NCI-H1092 (cell line): ENCODE measurements around the gene KIAA0040.

ENCODE experiments used
- DNase-seq: peaks from one replicate; lab custom pipeline; 2025; lab: John Stamatoyannopoulos, UW

KIAA0040 gene

DNA sequence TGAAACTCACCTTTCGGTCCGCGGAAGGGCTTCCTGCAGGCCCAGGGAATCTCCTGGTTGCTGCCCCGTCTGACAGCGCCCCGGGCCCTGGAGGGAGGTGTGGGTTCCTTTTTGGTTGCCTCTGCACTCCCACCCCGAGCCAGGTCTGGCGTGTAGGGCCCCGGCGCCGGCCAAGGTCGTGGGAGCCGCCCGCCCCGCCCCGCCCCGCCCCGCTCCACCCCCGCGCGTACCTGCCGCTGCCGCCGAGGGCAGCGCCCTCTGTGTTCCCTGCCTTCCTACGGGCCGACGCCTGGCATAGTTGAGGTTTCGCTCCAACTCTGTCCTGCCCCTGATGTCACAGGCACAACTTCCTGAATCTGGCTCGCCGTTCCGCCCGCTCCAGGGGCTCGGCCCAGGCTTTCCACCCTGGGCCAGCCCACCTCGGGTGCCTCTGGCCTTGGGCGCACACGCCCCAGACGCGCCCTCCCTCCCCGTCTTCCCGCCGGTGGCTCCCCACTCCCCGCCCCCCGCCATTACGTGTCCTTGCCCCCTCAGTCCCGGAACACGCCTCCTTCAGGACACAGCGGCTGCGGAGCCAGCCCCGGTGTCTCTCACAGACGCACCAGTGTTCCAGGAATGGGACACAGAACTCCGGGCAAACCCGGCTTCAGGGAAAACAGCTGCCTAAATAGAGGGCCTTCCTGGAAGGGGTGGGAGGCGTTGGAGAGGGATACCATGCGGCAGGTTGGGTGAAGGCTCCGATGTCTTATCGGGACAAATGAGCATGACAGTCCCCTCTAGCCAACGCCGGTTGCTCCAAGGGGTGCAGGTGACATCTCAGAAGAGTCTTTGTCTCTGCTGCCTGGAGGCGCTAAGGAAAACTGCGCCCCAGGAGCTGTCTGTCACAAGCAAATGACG is at the start of gene KIAA0040:
Gene KIAA0040, minus strand, starts transcription at position 147 of the 897 bp plus-strand sequence. CDS start 31,763 bp downstream, outside the sequence.
- DNase-seq: no peak

DNA sequence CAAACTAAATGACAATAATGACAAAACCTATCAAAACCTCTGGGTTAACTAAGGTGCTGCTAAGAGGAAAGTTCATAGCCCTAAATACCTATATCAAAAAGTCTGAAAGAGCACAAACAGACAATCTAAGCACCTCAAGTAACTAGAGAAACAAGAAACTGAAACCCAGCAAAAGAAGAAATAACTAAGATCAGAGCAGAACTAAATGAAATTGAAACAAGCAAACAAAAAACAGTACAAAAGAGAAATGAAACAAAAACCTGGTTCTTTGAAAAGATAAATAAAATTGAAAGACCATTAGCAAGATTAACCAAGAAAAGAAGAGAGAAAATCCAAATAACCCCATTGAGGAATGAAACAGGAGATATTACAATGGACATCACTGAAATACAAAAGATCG is 44.8 kb upstream of the KIAA0040 start:
- DNase-seq: no peak

GRCh38 chr1:175234639-175235038 is 42.1 kb upstream of the KIAA0040 start:
- no peak for DNase-seq

DNA sequence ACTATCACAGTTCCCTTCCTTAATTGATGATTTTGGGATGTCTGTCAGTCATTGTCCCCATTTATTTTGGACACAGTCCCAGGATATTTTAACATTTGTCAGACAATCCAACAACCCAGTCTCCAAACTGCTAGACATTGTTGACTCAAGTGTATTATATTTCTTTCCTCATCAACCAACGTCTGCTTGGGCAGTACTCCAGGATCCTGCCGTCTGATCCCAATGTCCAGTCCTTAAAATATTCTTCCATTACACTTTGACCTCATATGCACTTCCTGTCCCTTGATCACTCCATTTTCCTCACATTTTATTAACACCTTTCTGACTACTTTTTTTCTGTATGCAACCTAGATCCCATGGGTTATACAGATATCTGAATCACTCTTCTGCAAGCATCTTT is 39.8 kb upstream of the KIAA0040 start:
- DNase-seq: peak; percentile 23

GRCh38 chr1:175225805-175226129 is 33.2 kb upstream of the KIAA0040 start:
- DNase-seq: no peak

- no peak for DNase-seq
Measured at GRCh38 chr1:175222296-175222938, 29.8 kb upstream of the KIAA0040 start.

- no peak for DNase-seq
Measured at GRCh38 chr1:175221557-175222175, 29.1 kb upstream of the KIAA0040 start.

DNA sequence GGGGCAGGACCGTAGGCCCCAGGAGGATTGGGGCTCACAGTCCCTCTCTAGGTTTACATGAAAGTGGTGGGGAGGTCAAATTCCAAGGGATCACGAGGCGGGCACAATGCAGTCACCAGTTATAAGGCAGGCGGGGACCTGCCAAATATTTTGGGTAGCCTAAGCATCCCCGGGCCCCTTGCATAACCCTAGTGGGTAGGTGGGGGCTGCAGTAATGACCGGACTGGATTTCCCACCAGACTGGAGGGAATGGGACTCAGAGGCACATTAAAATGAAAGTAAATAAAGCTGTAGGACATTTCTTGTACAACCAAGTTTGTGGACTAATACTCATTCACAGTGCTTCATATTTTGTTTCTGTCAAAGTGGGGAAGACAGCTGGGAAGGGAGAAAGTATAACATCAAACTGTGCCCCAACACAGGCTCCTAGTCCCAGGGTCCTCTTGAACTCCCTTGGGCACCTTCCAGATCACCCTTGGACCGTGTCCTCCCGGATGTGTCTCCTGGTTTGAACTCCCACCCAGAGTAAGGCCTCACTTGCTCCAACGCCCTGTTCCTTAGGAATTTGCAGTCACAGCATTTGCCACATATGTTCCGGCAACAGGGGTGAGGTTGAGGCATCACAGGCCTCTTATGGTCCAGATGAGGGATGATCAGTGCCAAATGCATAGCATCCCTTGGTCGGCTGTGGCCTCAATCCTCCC is 28.4 kb upstream of the KIAA0040 start:
- DNase-seq: no peak

DNA sequence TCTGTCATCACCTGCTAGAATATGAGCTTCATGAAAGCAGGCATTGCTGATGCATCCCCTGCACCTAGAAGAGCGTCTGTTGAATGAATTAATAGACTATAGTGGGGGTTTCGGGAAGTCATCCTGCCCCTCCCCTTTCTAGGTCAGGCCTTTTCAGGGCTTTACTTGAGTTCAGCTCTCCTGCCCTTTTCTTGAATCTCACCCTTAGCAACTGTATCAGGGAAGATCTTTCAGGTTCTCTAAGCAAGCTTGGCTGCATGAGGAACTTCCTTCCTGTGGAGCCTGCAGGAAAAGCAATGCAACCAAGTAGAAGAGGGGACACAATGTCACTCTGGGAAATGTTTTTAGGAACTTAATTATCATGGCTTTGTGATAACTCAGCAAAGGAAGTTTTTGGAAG is 27.2 kb upstream of the KIAA0040 start:
- DNase-seq: no peak

GRCh38 chr1:175218786-175219434 is 26.3 kb upstream of the KIAA0040 start:
- DNase-seq: no peak

DNA sequence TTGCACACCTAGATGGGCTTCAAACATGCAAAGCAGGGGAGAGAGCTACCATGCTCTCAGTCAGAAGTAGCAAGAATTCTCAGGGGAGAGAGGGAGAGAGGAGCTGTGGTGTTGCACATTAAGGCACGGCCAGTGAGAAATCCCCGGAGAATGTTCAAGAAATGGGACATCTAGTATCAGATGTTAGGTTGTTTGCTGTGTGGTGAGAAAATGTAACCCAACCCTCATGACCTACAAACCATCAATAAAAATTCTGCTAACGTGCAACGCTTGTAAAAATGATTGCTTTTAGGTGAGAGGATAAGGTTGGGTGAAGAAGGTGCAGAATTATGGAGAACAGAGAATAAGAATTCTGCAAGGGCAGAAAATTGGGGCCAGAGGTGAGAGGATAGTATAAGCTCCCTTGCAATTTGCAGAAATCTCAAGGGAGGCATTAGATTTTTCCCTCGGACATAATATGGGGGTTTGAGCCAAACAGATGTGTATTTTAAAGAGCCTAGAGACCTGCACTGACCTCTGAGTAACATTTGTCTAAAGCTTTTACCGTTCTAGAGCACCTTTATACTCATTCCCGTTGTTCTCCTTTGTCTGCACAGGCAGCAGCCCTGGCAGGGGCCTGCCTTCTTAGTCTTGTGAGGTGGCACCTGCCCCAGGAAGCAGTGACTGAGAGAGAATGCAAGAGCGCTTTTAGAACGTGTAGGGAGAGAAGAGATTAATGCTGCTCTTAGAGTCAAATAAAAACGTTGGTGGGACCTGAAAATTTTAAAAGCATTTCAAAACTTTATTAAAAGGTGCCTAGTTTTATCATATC is 25.4 kb upstream of the KIAA0040 start:
- peak; percentile 10 for DNase-seq

DNA sequence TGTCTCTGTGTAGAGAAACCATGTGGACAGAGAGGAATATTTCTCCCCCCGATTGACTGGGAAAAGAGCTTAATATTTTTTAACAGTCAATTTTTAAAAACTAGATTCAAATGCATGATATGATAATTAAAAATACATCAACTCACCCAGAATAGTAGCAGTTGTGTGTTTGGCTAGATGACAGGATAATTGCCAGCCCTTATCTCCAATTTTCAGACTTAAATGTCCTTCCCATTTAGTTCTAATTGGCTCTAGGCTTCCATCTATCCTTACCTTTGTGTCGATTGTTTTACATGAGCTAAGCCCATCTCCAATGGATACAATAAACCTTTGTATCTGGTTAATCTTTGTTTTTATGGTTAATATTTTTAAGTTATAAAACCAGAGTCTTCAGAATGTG is 23.9 kb upstream of the KIAA0040 start:
- DNase-seq: no peak

DNA sequence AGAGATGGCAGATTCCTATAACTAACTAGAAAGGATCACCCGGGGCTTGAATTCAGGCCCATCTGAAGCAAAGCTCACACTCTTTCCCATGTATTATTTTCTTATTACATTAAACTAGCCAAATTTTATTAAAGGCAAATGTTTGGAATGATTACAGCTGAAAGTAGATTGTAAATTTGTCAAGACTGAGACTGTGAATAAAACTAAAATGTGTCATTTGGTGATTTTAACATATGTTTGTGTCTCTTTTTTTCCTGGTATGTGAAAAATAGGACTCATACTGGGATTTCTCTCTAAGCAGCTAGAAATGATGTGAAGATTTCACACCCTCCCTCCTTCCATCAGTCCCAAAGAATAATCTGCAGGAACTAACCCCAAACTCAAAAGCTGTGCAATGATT is 19.1 kb upstream of the KIAA0040 start:
- no peak for DNase-seq

DNA sequence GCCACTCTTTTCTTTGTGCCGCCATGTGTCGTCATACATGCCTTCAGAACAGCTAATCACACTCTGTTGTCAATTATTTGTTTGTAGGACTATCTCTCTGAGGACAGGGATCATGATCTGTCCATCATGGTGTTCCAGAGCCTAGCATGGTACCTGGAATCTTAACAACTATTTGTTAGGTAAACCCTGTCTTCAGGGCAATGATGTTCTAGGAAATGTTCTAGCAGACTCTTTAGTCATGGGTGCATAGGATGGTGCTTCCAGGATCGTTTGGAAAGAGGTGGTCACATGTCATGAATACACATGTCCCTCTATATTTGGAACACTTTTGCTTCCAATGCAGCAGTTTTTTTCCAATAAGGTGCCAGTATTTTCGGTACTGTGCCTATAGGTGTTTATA is 18.2 kb upstream of the KIAA0040 start:
- DNase-seq: no peak

DNA sequence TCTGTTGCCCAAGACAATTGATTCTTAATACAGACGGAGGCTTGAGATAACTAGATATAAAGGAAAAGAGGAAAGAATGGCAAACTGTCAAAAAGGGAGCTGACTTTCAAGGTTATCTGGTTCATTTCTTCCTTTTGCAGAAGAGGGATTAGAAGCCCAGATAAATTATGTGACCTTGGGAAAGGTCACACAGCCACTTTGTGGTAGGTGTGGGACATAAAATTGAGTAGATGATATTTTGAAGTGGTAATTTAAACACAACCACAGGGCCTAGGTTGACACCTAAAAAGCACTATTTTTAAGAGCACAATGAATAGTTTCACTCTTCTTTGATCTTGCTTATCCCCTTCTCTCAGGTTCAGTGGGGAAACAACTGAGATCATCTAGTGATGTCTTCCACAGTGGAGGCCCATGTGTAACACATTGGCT is 16.9 kb upstream of the KIAA0040 start:
- no peak for DNase-seq

DNA sequence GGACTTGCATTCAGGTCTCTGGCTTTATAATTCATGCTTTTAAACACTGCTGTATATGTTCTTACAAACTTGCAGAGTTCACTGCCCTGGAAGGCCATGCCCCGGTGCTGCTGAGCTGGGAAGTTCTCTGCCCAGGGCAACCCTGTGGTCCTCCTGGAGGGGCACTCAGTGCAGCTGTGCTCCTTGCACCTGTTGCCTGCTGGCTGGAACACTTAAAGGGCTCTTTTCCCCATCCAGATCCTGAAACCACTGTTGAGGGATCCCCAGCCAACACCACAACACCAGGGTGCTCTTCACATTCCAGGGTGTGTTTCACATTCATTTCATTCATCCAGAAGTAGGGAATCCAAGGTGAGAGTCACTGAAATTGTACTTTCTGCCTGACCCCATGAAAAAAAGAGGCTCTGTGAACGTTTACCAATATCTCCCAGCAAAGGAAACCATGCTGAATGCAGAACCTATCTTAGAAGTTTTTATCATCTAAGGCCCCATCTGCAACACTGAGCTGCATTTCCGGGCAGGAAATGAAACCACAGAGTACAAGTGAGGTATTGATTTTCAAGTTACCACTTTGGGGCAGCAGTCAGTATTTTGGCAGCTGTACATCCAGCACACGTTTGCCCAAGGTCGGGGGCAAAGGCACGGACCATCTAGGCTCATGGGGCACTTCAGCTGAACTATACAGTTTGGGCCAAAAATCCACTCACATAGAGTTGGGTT is 16.4 kb upstream of the KIAA0040 start:
- no peak for DNase-seq

DNA sequence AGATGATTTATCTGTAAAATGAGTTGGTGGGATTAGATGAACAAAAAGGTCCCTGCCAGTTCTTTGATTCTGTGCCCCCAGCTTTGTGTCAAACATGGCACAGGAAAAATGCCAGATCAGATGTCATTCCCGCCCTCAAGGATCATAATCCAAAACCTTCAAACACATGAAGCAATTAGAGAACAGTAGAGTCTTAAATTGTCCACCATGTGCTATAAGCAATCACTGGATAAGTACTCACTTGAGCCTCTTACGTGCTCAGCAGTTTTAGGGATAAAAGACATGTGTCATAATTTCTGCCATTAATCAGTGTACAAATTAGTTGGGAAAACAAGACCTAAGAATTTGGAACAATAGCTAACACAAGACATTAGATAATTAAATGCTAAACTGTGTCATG is 15.4 kb upstream of the KIAA0040 start:
- DNase-seq: peak; percentile 86

GRCh38 chr1:175206687-175207086 is 14.1 kb upstream of the KIAA0040 start:
- no peak for DNase-seq

DNA sequence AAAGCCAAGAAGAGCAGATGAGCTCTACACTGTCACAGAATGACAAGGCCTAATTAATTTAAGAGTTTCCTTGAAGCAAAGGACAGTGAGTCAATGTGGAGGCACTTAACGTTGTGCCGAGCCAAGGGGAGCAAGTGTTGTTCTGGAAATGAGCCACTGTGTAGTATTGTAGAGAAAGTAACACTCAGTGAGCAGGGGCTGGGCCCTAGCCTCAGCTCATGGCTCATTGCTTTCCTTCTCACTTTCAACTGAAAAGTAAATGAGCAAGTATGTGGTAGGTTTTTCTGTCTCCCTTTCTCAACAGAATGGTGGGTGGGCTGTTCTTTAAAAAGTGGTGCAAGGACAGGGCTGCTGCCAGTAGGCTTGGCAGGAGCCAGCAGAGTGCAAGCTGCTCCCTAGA is 11.8 kb upstream of the KIAA0040 start:
- no peak for DNase-seq

DNA sequence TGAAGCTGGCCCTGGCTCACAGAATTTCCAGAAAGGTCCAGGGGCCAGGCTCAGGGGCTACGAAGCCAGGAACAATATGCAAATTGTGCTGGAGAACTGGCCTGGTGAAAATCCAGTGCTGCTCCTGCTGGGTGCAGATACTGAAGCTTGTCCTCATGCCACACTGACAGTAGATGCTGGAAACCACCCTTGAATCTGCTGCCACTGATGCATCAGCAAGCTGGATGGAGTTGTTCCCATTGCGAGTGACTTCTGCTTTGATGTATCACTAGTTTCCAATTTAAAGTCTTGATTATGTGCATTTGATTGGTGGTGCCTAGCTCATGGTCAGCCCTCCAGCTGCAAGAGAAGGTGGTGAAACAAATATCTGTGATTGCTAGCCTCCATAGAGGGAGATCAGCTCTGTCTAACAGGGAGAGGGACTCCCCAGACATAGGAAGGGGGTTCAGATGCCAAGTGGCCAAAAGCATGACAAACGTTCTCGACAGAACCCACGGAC is 11.0 kb upstream of the KIAA0040 start:
- DNase-seq: no peak
